GM23338 (cell line): ENCODE data around the gene GLRX. TPM values are rescaled to one million over a fixed set of nuclear protein-coding genes. Genes with fewer than 3 reads are reported as not detected.

ENCODE experiments used
- ATAC-seq: fragments of 200-7000 bp; cut with Tn5 transposase; 3 replicates; pipeline ENCODE4 v1.9.1; 2020
- DNase-seq: peaks from one replicate; pipeline ENCODE4 v3.0.0-alpha.2; 2015; ENCODE audit warnings: low spot score
- H2AFZ ChIP-seq: fragments of 200-600 bp; sonication (generic); 2 replicates; pipeline ENCODE4 v1.8.0; 2016; ENCODE audit warnings: antibody characterized with exemption, mild to moderate bottlenecking, moderate library complexity
- H3F3A ChIP-seq: fragments of 200-600 bp; sonication (generic); replicated peaks from 2 replicates; pipeline ENCODE4 v1.8.0; 2017; ENCODE audit warnings: antibody characterized with exemption, mixed run types, low read depth
- H3K27ac ChIP-seq: fragments of 200-600 bp; sonication (generic); 2 replicates; pipeline ENCODE4 v1.6.1; 2016; ENCODE audit warnings: low read depth
- H3K27me3 ChIP-seq: fragments of 200-600 bp; sonication (generic); 2 replicates; pipeline ENCODE4 v1.8.0; 2016; ENCODE audit warnings: mild to moderate bottlenecking, mixed run types, moderate library complexity; ENCODE audit not compliant: insufficient read depth
- H3K36me3 ChIP-seq: fragments of 200-600 bp; sonication (generic); 2 replicates; pipeline ENCODE4 v1.8.0; 2016; ENCODE audit warnings: mild to moderate bottlenecking; ENCODE audit not compliant: insufficient read depth
- H3K4me1 ChIP-seq: fragments of 200-600 bp; sonication (generic); 2 replicates; pipeline ENCODE4 v1.8.0; 2016; ENCODE audit warnings: mild to moderate bottlenecking, moderate library complexity; ENCODE audit not compliant: insufficient read depth
- H3K4me2 ChIP-seq: fragments of 200-600 bp; sonication (generic); 2 replicates; pipeline ENCODE4 v1.7.1; 2017; ENCODE audit warnings: mixed run types
- H3K4me3 ChIP-seq: fragments of 200-600 bp; sonication (generic); 2 replicates; pipeline ENCODE4 v1.6.1; 2016; ENCODE audit warnings: mixed run types
- H3K79me2 ChIP-seq: fragments of 200-600 bp; sonication (generic); replicated peaks from 2 replicates; pipeline ENCODE4 v1.8.0; 2017; ENCODE audit warnings: mild to moderate bottlenecking; ENCODE audit not compliant: insufficient read depth
- H3K9me2 ChIP-seq: fragments of 200-600 bp; sonication (generic); 2 replicates; pipeline ENCODE4 v1.8.0; 2017; ENCODE audit not compliant: insufficient read depth
- H4K20me1 ChIP-seq: fragments of 200-600 bp; sonication (generic); replicated peaks from 2 replicates; pipeline ENCODE4 v1.8.0; 2017; ENCODE audit warnings: mild to moderate bottlenecking; ENCODE audit not compliant: insufficient read depth
- H3K27ac Mint-ChIP-seq: 2 replicates; pipeline ENCODE4 v1.8.0; 2020; ENCODE audit warnings: inconsistent platforms, mild to moderate bottlenecking, moderate library complexity, mixed read lengths
- H3K27me3 Mint-ChIP-seq: 3 replicates; pipeline ENCODE4 v1.8.0; 2022; ENCODE audit warnings: low read depth, mild to moderate bottlenecking, moderate library complexity, mixed read lengths, inconsistent platforms; ENCODE audit not compliant: insufficient read depth, poor library complexity
- H3K36me3 Mint-ChIP-seq: 3 replicates; pipeline ENCODE4 v1.8.0; 2021; ENCODE audit warnings: low read depth, mild to moderate bottlenecking, inconsistent platforms, moderate library complexity, mixed read lengths
- H3K4me1 Mint-ChIP-seq: 3 replicates; pipeline ENCODE4 v1.8.0; 2020; ENCODE audit warnings: mild to moderate bottlenecking, inconsistent platforms, mixed read lengths
- H3K4me3 Mint-ChIP-seq: 3 replicates; pipeline ENCODE4 v1.8.0; 2021; ENCODE audit warnings: moderate library complexity, mild to moderate bottlenecking, inconsistent platforms, mixed read lengths
- H3K9me3 Mint-ChIP-seq: 3 replicates; pipeline ENCODE4 v1.8.0; 2020; ENCODE audit warnings: moderate library complexity, mild to moderate bottlenecking, inconsistent platforms, mixed read lengths
- ETS1 ChIP-seq: IDR thresholded peaks from 2 replicates; pipeline ENCODE4 v1.6.1; 2016; ENCODE audit warnings: antibody characterized with exemption
- EZH2 ChIP-seq: fragments of 200-600 bp; sonication (generic); IDR thresholded peaks from one replicate; pipeline ENCODE4 v1.8.0; 2017; ENCODE audit warnings: antibody characterized with exemption, mild to moderate bottlenecking, low read depth; ENCODE audit not compliant: unreplicated experiment
- EZH2phosphoT487 ChIP-seq: fragments of 200-600 bp; sonication (generic); IDR thresholded peaks from one replicate; pipeline ENCODE4 v1.8.1; 2018; ENCODE audit warnings: antibody characterized with exemption; ENCODE audit not compliant: unreplicated experiment
- NANOG ChIP-seq: IDR thresholded peaks from 2 replicates; pipeline ENCODE4 v1.6.1; 2016; ENCODE audit warnings: antibody characterized with exemption, borderline replicate concordance
- POLR2AphosphoS5 ChIP-seq: IDR thresholded peaks from 2 replicates; pipeline ENCODE4 v1.6.1; 2016; ENCODE audit warnings: antibody characterized with exemption, low read depth
- STAT1 ChIP-seq: IDR thresholded peaks from one replicate; pipeline ENCODE4 v1.6.1; 2016; ENCODE audit warnings: antibody characterized with exemption; ENCODE audit not compliant: unreplicated experiment
- ZNF114 ChIP-seq: fragments of 250-450 bp; sonication (Bioruptor Pico); IDR thresholded peaks from 2 replicates; pipeline ENCODE4 v1.5.0; 2020; ENCODE audit warnings: mild to moderate bottlenecking, moderate library complexity
- polyA plus RNA-seq: library from polyadenylated mRNA; unstranded; fragments of >200 nt; fragmentation: Nextera tagmentation; extraction: Ambion mirVana; gene quantifications from 2 replicates; pipeline ENCODE4 v1.2.1, GENCODE V29; 2016
- total RNA-seq: library from RNA; depleted of rRNA; stranded (reverse); fragments of >200 nt; shearing (Covaris generic); gene quantifications from 2 replicates; pipeline ENCODE4 v1.2.3, GENCODE V29; 2014
- TF ChIP-seq, protein P1 (sequence below): IDR thresholded peaks from one replicate; pipeline ENCODE4 v1.6.1; 2018; ENCODE audit warnings: antibody characterized with exemption; ENCODE audit not compliant: unreplicated experiment

The GLRX gene
- total and polyA plus RNA-seq, 2 experiments from 2014 or later: 9.5 to 42.2 TPM

- no peak for TF ChIP-seq STAT1
- TF ChIP-seq ETS1: no peak
- TF ChIP-seq POLR2AphosphoS5: no peak
- TF ChIP-seq, protein P1, sequence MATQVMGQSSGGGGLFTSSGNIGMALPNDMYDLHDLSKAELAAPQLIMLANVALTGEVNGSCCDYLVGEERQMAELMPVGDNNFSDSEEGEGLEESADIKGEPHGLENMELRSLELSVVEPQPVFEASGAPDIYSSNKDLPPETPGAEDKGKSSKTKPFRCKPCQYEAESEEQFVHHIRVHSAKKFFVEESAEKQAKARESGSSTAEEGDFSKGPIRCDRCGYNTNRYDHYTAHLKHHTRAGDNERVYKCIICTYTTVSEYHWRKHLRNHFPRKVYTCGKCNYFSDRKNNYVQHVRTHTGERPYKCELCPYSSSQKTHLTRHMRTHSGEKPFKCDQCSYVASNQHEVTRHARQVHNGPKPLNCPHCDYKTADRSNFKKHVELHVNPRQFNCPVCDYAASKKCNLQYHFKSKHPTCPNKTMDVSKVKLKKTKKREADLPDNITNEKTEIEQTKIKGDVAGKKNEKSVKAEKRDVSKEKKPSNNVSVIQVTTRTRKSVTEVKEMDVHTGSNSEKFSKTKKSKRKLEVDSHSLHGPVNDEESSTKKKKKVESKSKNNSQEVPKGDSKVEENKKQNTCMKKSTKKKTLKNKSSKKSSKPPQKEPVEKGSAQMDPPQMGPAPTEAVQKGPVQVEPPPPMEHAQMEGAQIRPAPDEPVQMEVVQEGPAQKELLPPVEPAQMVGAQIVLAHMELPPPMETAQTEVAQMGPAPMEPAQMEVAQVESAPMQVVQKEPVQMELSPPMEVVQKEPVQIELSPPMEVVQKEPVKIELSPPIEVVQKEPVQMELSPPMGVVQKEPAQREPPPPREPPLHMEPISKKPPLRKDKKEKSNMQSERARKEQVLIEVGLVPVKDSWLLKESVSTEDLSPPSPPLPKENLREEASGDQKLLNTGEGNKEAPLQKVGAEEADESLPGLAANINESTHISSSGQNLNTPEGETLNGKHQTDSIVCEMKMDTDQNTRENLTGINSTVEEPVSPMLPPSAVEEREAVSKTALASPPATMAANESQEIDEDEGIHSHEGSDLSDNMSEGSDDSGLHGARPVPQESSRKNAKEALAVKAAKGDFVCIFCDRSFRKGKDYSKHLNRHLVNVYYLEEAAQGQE: no peak
- TF ChIP-seq EZH2phosphoT487: no peak
- TF ChIP-seq EZH2: no peak
- peaks cover 51% of the 10 kb centered on the region for H3K4me1 Mint-ChIP-seq
- H3K27ac ChIP-seq: 0 out of 2 replicates have a peak overlapping the region, but pooled peaks have one; percentile 14
Observed at GRCh38 chr5:95818181-95819147, 4.1 kb downstream of the GLRX start.

GRCh38 chr5:95817430-95817829 lies 5.1 kb downstream of the GLRX start:
- 0 out of 2 replicates have a peak overlapping the region, but pooled peaks have one; percentile 14 for H3K27ac ChIP-seq
- DNase-seq (peak; percentile 52), ATAC-seq (peak; percentile 29; the same call in 2 of the 3 replicates)
- Mint-ChIP-seq H3K4me3 (no peak overlapping the region), H3K9me3 (no peaks in the 10 kb centered on the region), H3K4me1 (peaks cover 44% of the 10 kb centered on the region), H3K36me3 (no peaks in the 10 kb centered on the region; the same call in 2 of the 3 replicates), H3K27ac (0 out of 2 replicates have a peak overlapping the region, but pooled peaks have one; percentile 33), H3K27me3 (peaks cover 4% of the 10 kb centered on the region)
- H3K4me2 ChIP-seq: no peak overlapping the region
- no peak overlapping the region for H3K4me3 ChIP-seq
- no peaks in the 10 kb centered on the region for H3F3A ChIP-seq
- peaks cover 17% of the 10 kb centered on the region for H3K4me1 ChIP-seq
- no peaks in the 10 kb centered on the region for H3K27me3 ChIP-seq
- no peaks in the 10 kb centered on the region for H4K20me1 ChIP-seq
- no peaks in the 10 kb centered on the region for H3K36me3 ChIP-seq
- no peaks in the 10 kb centered on the region for H3K9me2 ChIP-seq
- TF ChIP-seq POLR2AphosphoS5 (no peak), ZNF114 (CRISPR knock-in tag) (no peak), NANOG (no peak)
- H2AFZ ChIP-seq: no peak overlapping the region
- 0 out of 2 replicates have a peak, but pooled peaks cover 5% of the 10 kb centered on the region for H3K79me2 ChIP-seq

More at GRCh38 chr5:95818181-95819147, 4.1 kb downstream of the GLRX start:
- 0 out of 2 replicates have a peak, but pooled peaks cover 5% of the 10 kb centered on the region for H3K79me2 ChIP-seq
- H3K9me3 Mint-ChIP-seq: no peaks in the 10 kb centered on the region
- no peaks in the 10 kb centered on the region for H3K36me3 ChIP-seq
- H3F3A ChIP-seq: no peaks in the 10 kb centered on the region
- no peak overlapping the region for H2AFZ ChIP-seq
- peaks cover 25% of the 10 kb centered on the region for H3K4me1 ChIP-seq
- no peaks in the 10 kb centered on the region for H3K9me2 ChIP-seq
- H3K4me2 ChIP-seq: no peak overlapping the region
- H3K27me3 Mint-ChIP-seq: peaks cover 4% of the 10 kb centered on the region
- H3K4me3 Mint-ChIP-seq: no peak overlapping the region
- H3K27me3 ChIP-seq: no peaks in the 10 kb centered on the region
- DNase-seq (no peak), ATAC-seq (no peak)
- no peak overlapping the region for H3K27ac Mint-ChIP-seq
- H3K4me3 ChIP-seq: no peak overlapping the region
- no peaks in the 10 kb centered on the region; the same call in 2 of the 3 replicates for H3K36me3 Mint-ChIP-seq
- H4K20me1 ChIP-seq: no peaks in the 10 kb centered on the region
